H1 (cell line): ENCODE results near the gene CDK19. TPM values are rescaled to one million over a fixed set of nuclear protein-coding genes. Genes with fewer than 3 reads are reported as not detected.

Experiments
- CTCF ChIA-PET: fragments of 300-600 bp; sonication (Branson Sonifier 250); formaldehyde crosslinking; loops from one replicate; lab custom pipeline; 2021; ENCODE audit not compliant: partially characterized antibody; lab: Charles Lee
- POLR2A ChIA-PET: fragments of 300-600 bp; sonication (Branson Sonifier 250); formaldehyde crosslinking; loops from one replicate; lab custom pipeline; 2021; ENCODE audit warnings: inconsistent platforms; ENCODE audit not compliant: partially characterized antibody; lab: Charles Lee
- DNase-seq, 2 experiments: peaks; one replicate each; pipeline versions ENCODE4 v3.0.0 to v3.0.0-alpha.2; 2010 to 2022; ENCODE audit warnings: low spot score in 2 of 2, low read depth in 1 of 2, mixed read lengths in 1 of 2
- FAIRE-seq: peaks from 2 replicates; lab custom pipeline; 2011; peaks lifted over from hg19 to GRCh38; lab: Jason Lieb, UNC
- H2AFZ ChIP-seq: 2 replicates; pipeline ENCODE4 v1.8.1; 2012; ENCODE audit warnings: low read length, inconsistent platforms
- H2AK5ac ChIP-seq: 2 replicates; pipeline ENCODE4 v1.6.1; 2013; ENCODE audit warnings: low read depth, low read length
- H2BK120ac ChIP-seq: replicated peaks from 2 replicates; pipeline ENCODE3; 2013; ENCODE audit warnings: low read depth, low read length, inconsistent platforms
- H2BK12ac ChIP-seq: 2 replicates; pipeline ENCODE4 v1.6.1; 2013; ENCODE audit warnings: low read depth, low read length
- H2BK15ac ChIP-seq: 2 replicates; pipeline ENCODE4 v1.6.1; 2013; ENCODE audit warnings: low read length
- H2BK20ac ChIP-seq: 2 replicates; pipeline ENCODE4 v1.6.1; 2013; ENCODE audit warnings: low read length
- H2BK5ac ChIP-seq: 2 replicates; pipeline ENCODE4 v1.6.1; 2013; ENCODE audit warnings: low read depth, low read length
- H3K14ac ChIP-seq: 2 replicates; pipeline ENCODE4 v1.6.1; 2013; ENCODE audit warnings: inconsistent platforms; ENCODE audit not compliant: insufficient read length
- H3K18ac ChIP-seq: 2 replicates; pipeline ENCODE4 v1.6.1; 2013; ENCODE audit warnings: low read length; ENCODE audit errors: extremely low read depth
- H3K23ac ChIP-seq: 2 replicates; pipeline ENCODE4 v1.6.1; 2013; ENCODE audit warnings: inconsistent platforms; ENCODE audit not compliant: insufficient read length
- H3K23me2 ChIP-seq: 2 replicates; pipeline ENCODE4 v1.6.1; 2013; ENCODE audit warnings: low read depth, low read length
- H3K27ac ChIP-seq: 2 replicates; pipeline ENCODE4 v1.6.1; 2011; ENCODE audit warnings: low read depth, low read length, inconsistent platforms
- H3K27me3 ChIP-seq, 4 experiments: replicated peaks in 1 of 4; 1 replicate in 1 of 4; 2 replicates in 3 of 4; pipeline versions ENCODE4 v1.6.1 to v1.8.1; 2011 to 2013; ENCODE audit warnings: low read length in 3 of 4, mild to moderate bottlenecking in 3 of 4, inconsistent platforms in 2 of 4, mixed read lengths in 2 of 4, moderate library complexity in 1 of 4; ENCODE audit not compliant: control insufficient read depth in 3 of 4, insufficient read depth in 3 of 4; ENCODE audit errors: extremely low read depth in 1 of 4
- H3K36me3 ChIP-seq, 4 experiments: 2 replicates each; pipeline versions ENCODE4 v1.6.1 to v1.8.1; 2011 to 2013; ENCODE audit warnings: mild to moderate bottlenecking in 4 of 4, low read length in 3 of 4, moderate library complexity in 2 of 4, control low read depth in 1 of 4, inconsistent platforms in 1 of 4; ENCODE audit not compliant: insufficient read depth in 4 of 4, control insufficient read depth in 2 of 4
- H3K4ac ChIP-seq: replicated peaks from 2 replicates; pipeline ENCODE3; 2013; ENCODE audit warnings: low read length, low read depth, mixed read lengths, inconsistent platforms; ENCODE audit not compliant: insufficient read length
- H3K4me1 ChIP-seq, 4 experiments: replicated peaks in 1 of 4; 1 replicate in 1 of 4; 2 replicates in 3 of 4; pipeline versions ENCODE4 v1.6.1 to v1.8.1; 2011 to 2013; ENCODE audit warnings: low read length in 3 of 4, inconsistent platforms in 2 of 4, mixed read lengths in 1 of 4; ENCODE audit not compliant: insufficient read depth in 4 of 4, control insufficient read depth in 3 of 4
- H3K4me2 ChIP-seq, 2 experiments: 2 replicates each; pipeline versions ENCODE4 v1.6.1 to v1.8.1; 2011 to 2013; ENCODE audit warnings: low read depth in 2 of 2, low read length in 2 of 2, control low read depth in 1 of 2, inconsistent platforms in 1 of 2, mild to moderate bottlenecking in 1 of 2; ENCODE audit not compliant: insufficient read depth in 1 of 2
- H3K4me3 ChIP-seq, 4 experiments: fragments of 200-600, 300-600 bp in 1 of 4; sonication (generic), shearing (Covaris generic), sonication (Bioruptor Twin) in 1 of 4; 2 replicates each; pipeline versions ENCODE4 v1.5.1 to v1.8.1; 2011 to 2016; ENCODE audit warnings: low read length in 4 of 4, low read depth in 3 of 4, control low read depth in 2 of 4, inconsistent platforms in 2 of 4, mild to moderate bottlenecking in 2 of 4, mixed read lengths in 1 of 4, moderate library complexity in 1 of 4; ENCODE audit not compliant: insufficient read depth in 2 of 4; ENCODE audit errors: extremely low read depth in 1 of 4
- H3K56ac ChIP-seq: replicated peaks from 2 replicates; pipeline ENCODE3; 2013; ENCODE audit warnings: low read depth, mild to moderate bottlenecking, mixed read lengths, low read length, inconsistent platforms; ENCODE audit not compliant: insufficient read length
- H3K79me1 ChIP-seq: 2 replicates; pipeline ENCODE4 v1.6.1; 2013; ENCODE audit warnings: low read depth, low read length, control low read depth
- H3K79me2 ChIP-seq, 2 experiments: 2 replicates each; pipeline versions ENCODE4 v1.6.1 to v1.8.1; 2012 to 2013; ENCODE audit warnings: low read length in 2 of 2, mild to moderate bottlenecking in 2 of 2, inconsistent platforms in 1 of 2; ENCODE audit not compliant: insufficient read depth in 2 of 2, control insufficient read depth in 1 of 2
- H3K9ac ChIP-seq, 4 experiments: replicated peaks in 1 of 4; 1 replicate in 1 of 4; 2 replicates in 3 of 4; pipeline versions ENCODE4 v1.6.1 to v1.8.1; 2011 to 2013; ENCODE audit warnings: low read depth in 3 of 4, low read length in 3 of 4, control low read depth in 2 of 4, mild to moderate bottlenecking in 2 of 4, moderate library complexity in 2 of 4, inconsistent platforms in 1 of 4; ENCODE audit errors: extremely low read depth in 1 of 4
- H3K9me3 ChIP-seq, 2 experiments: 2 replicates each; pipeline versions ENCODE4 v1.6.1 to v1.8.1; 2012 to 2013; ENCODE audit warnings: mild to moderate bottlenecking in 2 of 2, moderate library complexity in 2 of 2, control low read depth in 1 of 2, inconsistent platforms in 1 of 2, low read depth in 1 of 2, low read length in 1 of 2, mixed read lengths in 1 of 2; ENCODE audit not compliant: insufficient read depth in 2 of 2
- H4K20me1 ChIP-seq, 2 experiments: replicated peaks in 1 of 2; 2 replicates each; pipeline versions ENCODE3 to v1.8.1; 2011 to 2013; ENCODE audit warnings: inconsistent platforms in 2 of 2, low read length in 2 of 2, mild to moderate bottlenecking in 1 of 2; ENCODE audit not compliant: insufficient read depth in 2 of 2, control insufficient read depth in 1 of 2
- H4K5ac ChIP-seq: 2 replicates; pipeline ENCODE4 v1.6.1; 2013; ENCODE audit warnings: low read length, low read depth, mixed read lengths, inconsistent platforms; ENCODE audit not compliant: insufficient read length
- H4K8ac ChIP-seq: 2 replicates; pipeline ENCODE4 v1.8.0; 2013; ENCODE audit warnings: mild to moderate bottlenecking, moderate library complexity, low read length, inconsistent platforms; ENCODE audit not compliant: insufficient read depth; ENCODE audit errors: extremely low read depth
- H4K91ac ChIP-seq: replicated peaks from 2 replicates; pipeline ENCODE3; 2013; ENCODE audit warnings: low read length, mixed read lengths, inconsistent platforms; ENCODE audit not compliant: insufficient read length
- BRCA1 ChIP-seq: IDR thresholded peaks from 2 replicates; pipeline ENCODE4 v1.6.1; 2012; ENCODE audit warnings: low read depth, low read length, improper control_type of control experiment
- CBX5 ChIP-seq: fragments of 300-800, 300-1000 bp; sonication (generic); IDR thresholded peaks from 2 replicates; pipeline ENCODE4 v1.7.1; 2016; ENCODE audit warnings: antibody characterized with exemption, low read length, low read depth
- CHD1 ChIP-seq: IDR thresholded peaks from 2 replicates; pipeline ENCODE4 v1.6.1; 2012; ENCODE audit warnings: low read depth, low read length, improper control_type of control experiment
- E2F6 ChIP-seq: IDR thresholded peaks from 2 replicates; pipeline ENCODE4 v1.6.1; 2012; ENCODE audit warnings: inconsistent platforms
- EP300 ChIP-seq, 2 experiments: IDR thresholded peaks; 1 replicate in 1 of 2; 2 replicates in 1 of 2; pipeline ENCODE4 v1.6.1; 2011 to 2012; ENCODE audit warnings: low read depth in 2 of 2, low read length in 2 of 2, mild to moderate bottlenecking in 2 of 2, borderline replicate concordance in 1 of 2, inconsistent platforms in 1 of 2, moderate library complexity in 1 of 2
- EZH2 ChIP-seq: fragments of 200-600 bp; sonication (generic); IDR thresholded peaks from 2 replicates; pipeline ENCODE4 v1.7.1; 2012; ENCODE audit warnings: low read depth, mild to moderate bottlenecking, moderate library complexity, low read length, inconsistent platforms; ENCODE audit not compliant: severe bottlenecking
- MAFK ChIP-seq: IDR thresholded peaks from 2 replicates; pipeline ENCODE4 v1.6.1; 2012; ENCODE audit warnings: low read depth, mild to moderate bottlenecking, improper control_type of control experiment, low read length
- NANOG ChIP-seq: IDR thresholded peaks from 2 replicates; pipeline ENCODE4 v1.6.1; 2011; ENCODE audit warnings: low read length, low read depth, mild to moderate bottlenecking, inconsistent platforms; ENCODE audit not compliant: insufficient read depth, poor library complexity, severe bottlenecking
- POU5F1 ChIP-seq: IDR thresholded peaks from 2 replicates; pipeline ENCODE4 v1.6.1; 2011; ENCODE audit warnings: low read depth, mild to moderate bottlenecking, low read length, moderate library complexity
- YY1 ChIP-seq: IDR thresholded peaks from 2 replicates; pipeline ENCODE4 v1.6.1; 2011; ENCODE audit warnings: low read depth, mild to moderate bottlenecking, low read length
- WGBS, 2 experiments: shearing (Covaris generic) in 1 of 2; methylation state at CpG; one replicate each; pipeline versions ENCODE4 v1.1.6 to v1.1.7; 2013 to 2015; ENCODE audit warnings: low lambda C conversion rate in 2 of 2, mixed read lengths in 2 of 2, inconsistent platforms in 1 of 2, low coverage in 1 of 2, missing lambda C conversion rate in 1 of 2; ENCODE audit not compliant: insufficient replicate concordance in 2 of 2, insufficient coverage in 1 of 2, insufficient read length in 1 of 2; ENCODE audit errors: extremely low coverage in 1 of 2, missing lambda C conversion rate in 1 of 2; 5-methylcytosine and 5-hydroxymethylcytosine counted together
- polyA plus RNA-seq, 7 experiments: library from polyadenylated mRNA; depleted of rRNA in 3 of 7; stranded (reverse) in 5 of 7; unstranded in 2 of 7; fragments of >200 nt in 5 of 7; fragments of 200-250 nt in 2 of 7; gene quantifications; 1 replicate in 5 of 7; 2 replicates in 1 of 7; 4 replicates in 1 of 7; pipeline versions ENCODE4 v1.2.1 to v1.2.3, GENCODE V29; 2011 to 2013; ENCODE audit warnings: missing spikeins in 2 of 7, mixed read lengths in 2 of 7
- total RNA-seq: library from RNA; stranded (reverse); fragmentation: NEBNext Ultra II Directional; extraction: Animal tissue kit (Norgen Biotek cat#: 25700); gene quantifications from 2 replicates; pipeline ENCODE4 v1.2.1, GENCODE V29; 2021

The CDK19 gene
- total and polyA plus RNA-seq, 2 of the 8 experiments (the other 6 are each of a cell fraction or from before 2014, with no cell fraction given): 4.9 to 12.6 TPM

- H2BK20ac ChIP-seq: no peak overlapping the region
- H3K56ac ChIP-seq: no peak overlapping the region
- no peak overlapping the region for H3K9ac ChIP-seq
- no peaks in the 10 kb centered on the region for H3K36me3 ChIP-seq
- no peaks in the 10 kb centered on the region for H3K27me3 ChIP-seq
- no peak overlapping the region for H3K4ac ChIP-seq
- peaks cover 0 to under 1% of the 10 kb centered on the region in 2 experiments for H4K20me1 ChIP-seq
- CTCF ChIA-PET: no interaction called here
- 0 out of 4 replicates have a peak, but pooled peaks cover 0 to 2% of the 10 kb centered on the region in 2 experiments for H3K9me3 ChIP-seq
- H2AFZ ChIP-seq: no peak overlapping the region
- DNase-seq: no peak
- POLR2A ChIA-PET: no interaction called here
- H3K79me1 ChIP-seq: no peaks in the 10 kb centered on the region
- H3K27ac ChIP-seq: no peak overlapping the region
- H3K4me1 ChIP-seq: no peaks in the 10 kb centered on the region
- H3K4me3 ChIP-seq: no peak overlapping the region
- H2BK12ac ChIP-seq: no peak overlapping the region
- no peak overlapping the region for H2BK120ac ChIP-seq
- H3K23ac ChIP-seq: no peak overlapping the region
- WGBS, 2 experiments: 87% methylated on average over 3 of the region's 3 CpGs; no CpG with 5 or more reads in 1 of the 2 experiments
- no peak overlapping the region for H3K4me2 ChIP-seq
- FAIRE-seq: no peak
- TF ChIP-seq MAFK (no peak), YY1 (no peak), EP300 (IDR thresholded peaks at IDR 0.05; ENCODE audit: borderline replicate concordance in 1 of 2, low read depth in 2 of 2, low read length in 2 of 2) (no peak), BRCA1 (no peak), EZH2 (no peak), E2F6 (no peak), CBX5 (no peak), CHD1 (no peak), NANOG (no peak), POU5F1 (no peak)
- H3K79me2 ChIP-seq: peaks cover 0 to 2% of the 10 kb centered on the region in 2 experiments; a peak in 3 of 4 replicates
- H2AK5ac ChIP-seq: no peak overlapping the region
- H4K91ac ChIP-seq: no peak overlapping the region
- H3K18ac ChIP-seq: no peak overlapping the region
- H4K8ac ChIP-seq: no peak overlapping the region
- no peak overlapping the region for H2BK15ac ChIP-seq
- no peak overlapping the region for H3K14ac ChIP-seq
- H4K5ac ChIP-seq: no peak overlapping the region
- no peak overlapping the region for H2BK5ac ChIP-seq
- H3K23me2 ChIP-seq: no peaks in the 10 kb centered on the region
Observed at GRCh38 chr6:110786271-110786670, 29.0 kb downstream of the CDK19 start.
